Large intestine (tissue), 3 donors: Measurements from ENCODE around the gene FPR2. TPM values are rescaled to one million over a fixed set of nuclear protein-coding genes. Genes with fewer than 3 reads are reported as not detected.
A peak's percentile ranks its signal among the peaks of the same experiment; 100 is the strongest.
"Not testable (repeated sequence)": the region's sequence is repeated elsewhere in the genome, so short reads cannot be mapped to it uniquely, and the experiment has no call there.

Source experiments
- DNase-seq, 2 donors: peaks; one replicate each; pipeline versions ENCODE4 v3.0.0 to v3.0.0-alpha.2; 2013
- H3K27ac ChIP-seq: one replicate; pipeline ENCODE4 v1.5.1; 2013; ENCODE audit warnings: low read length
- H3K27me3 ChIP-seq: 2 replicates; pipeline ENCODE4 v1.6.1; 2013; ENCODE audit warnings: low read length; ENCODE audit not compliant: control insufficient read depth, insufficient read depth
- H3K36me3 ChIP-seq: 2 replicates; pipeline ENCODE4 v1.6.1; 2013; ENCODE audit warnings: low read length; ENCODE audit not compliant: control insufficient read depth, insufficient read depth
- H3K4me1 ChIP-seq: one replicate; pipeline ENCODE4 v1.6.1; 2013; ENCODE audit warnings: low read length; ENCODE audit not compliant: control insufficient read depth, insufficient read depth
- H3K4me3 ChIP-seq: one replicate; pipeline ENCODE4 v1.5.1; 2013; ENCODE audit warnings: low read length
- H3K9me3 ChIP-seq: one replicate; pipeline ENCODE4 v1.6.1; 2013; ENCODE audit warnings: mild to moderate bottlenecking, low read depth, low read length, moderate library complexity; ENCODE audit not compliant: control insufficient read depth
- WGBS: methylation state at CpG from one replicate; pipeline ENCODE4 v1.1.5; 2013; ENCODE audit warnings: low lambda C conversion rate; ENCODE audit not compliant: insufficient coverage; 5-methylcytosine and 5-hydroxymethylcytosine counted together
- polyA plus RNA-seq: library from polyadenylated mRNA; unstranded; fragments of 120-200 nt; gene quantifications from one replicate; pipeline ENCODE4 v1.2.1, GENCODE V29; 2013

The FPR2 gene
- polyA plus RNA-seq, 1 donor, result 0.16 TPM

GRCh38 chr19:51722492-51722891, 38.5 kb upstream of the FPR2 start:
- Histone ChIP-seq H3K9me3 (no peaks in the 10 kb centered on the region), H3K4me3 (no peak overlapping the region), H3K36me3 (no peaks in the 10 kb centered on the region), H3K27ac (no peak overlapping the region), H3K27me3 (peaks cover 77% of the 10 kb centered on the region), H3K4me1 (no peaks in the 10 kb centered on the region)
- DNase-seq, result no peak
- WGBS, result no CpG with 5 or more reads among the region's 2 CpGs

- Histone ChIP-seq H3K36me3 (no peaks in the 10 kb centered on the region), H3K27me3 (peaks cover 59% of the 10 kb centered on the region), H3K27ac (no peak overlapping the region), H3K4me3 (no peak overlapping the region), H3K4me1 (no peaks in the 10 kb centered on the region), H3K9me3 (no peaks in the 10 kb centered on the region)
- WGBS, result no CpG with 5 or more reads among the region's 15 CpGs
- DNase-seq, result no peak
These were observed 36.4 kb upstream of the FPR2 start for GRCh38 chr19:51724543-51724942.

GRCh38 chr19:51726049-51726448, 34.9 kb upstream of the FPR2 start:
- no CpG with 5 or more reads among the region's 14 CpGs for WGBS
- no peaks in the 10 kb centered on the region for H3K36me3 ChIP-seq
- H3K27me3 ChIP-seq, result peaks cover 44% of the 10 kb centered on the region
- H3K9me3 ChIP-seq, result peaks cover 4% of the 10 kb centered on the region
- DNase-seq, result peak; percentile 9 to 36
- no peak overlapping the region for H3K4me3 ChIP-seq
- H3K27ac ChIP-seq, result no peak overlapping the region
- no peaks in the 10 kb centered on the region for H3K4me1 ChIP-seq

GRCh38 chr19:51727349-51727880, 33.6 kb upstream of the FPR2 start:
- no peak overlapping the region for H3K4me3 ChIP-seq
- H3K27me3 ChIP-seq, result peaks cover 36% of the 10 kb centered on the region
- WGBS, result 60% methylated on average over 1 of the region's 7 CpGs
- H3K27ac ChIP-seq, result no peak overlapping the region
- no peaks in the 10 kb centered on the region for H3K36me3 ChIP-seq
- peaks cover 4% of the 10 kb centered on the region for H3K9me3 ChIP-seq
- DNase-seq, result no peak
- H3K4me1 ChIP-seq, result no peaks in the 10 kb centered on the region

GRCh38 chr19:51729781-51730180, 31.2 kb upstream of the FPR2 start:
- H3K36me3 ChIP-seq, result no peaks in the 10 kb centered on the region
- H3K27me3 ChIP-seq, result peaks cover 16% of the 10 kb centered on the region
- H3K4me3 ChIP-seq, result no peak overlapping the region
- no CpG with 5 or more reads among the region's 2 CpGs for WGBS
- no peak for DNase-seq
- H3K27ac ChIP-seq, result no peak overlapping the region
- H3K4me1 ChIP-seq, result no peaks in the 10 kb centered on the region
- H3K9me3 ChIP-seq, result peaks cover 4% of the 10 kb centered on the region

- Histone ChIP-seq H3K27ac (no peak overlapping the region), H3K9me3 (peaks cover 4% of the 10 kb centered on the region), H3K4me3 (no peak overlapping the region), H3K27me3 (no peaks in the 10 kb centered on the region), H3K36me3 (no peaks in the 10 kb centered on the region), H3K4me1 (no peaks in the 10 kb centered on the region)
- 0% methylated on average over 1 of the region's 7 CpGs for WGBS
- no peak for DNase-seq
These were observed 27.0 kb upstream of the FPR2 start for GRCh38 chr19:51733742-51734522.

- WGBS, result 81% methylated on average over 2 of the region's 10 CpGs
- Histone ChIP-seq H3K27ac (no peak overlapping the region), H3K36me3 (no peaks in the 10 kb centered on the region), H3K9me3 (no peaks in the 10 kb centered on the region), H3K27me3 (no peaks in the 10 kb centered on the region), H3K4me3 (no peak overlapping the region), H3K4me1 (no peaks in the 10 kb centered on the region)
- no peak for DNase-seq
These were observed 25.1 kb upstream of the FPR2 start for GRCh38 chr19:51735759-51736449.

GRCh38 chr19:51737389-51737788, 23.6 kb upstream of the FPR2 start:
- no peak for DNase-seq
- 100% methylated on average over 1 of the region's 3 CpGs for WGBS
- Histone ChIP-seq H3K27me3 (no peaks in the 10 kb centered on the region), H3K36me3 (no peaks in the 10 kb centered on the region), H3K4me1 (no peaks in the 10 kb centered on the region), H3K27ac (no peak overlapping the region), H3K4me3 (no peak overlapping the region), H3K9me3 (no peaks in the 10 kb centered on the region)

- H3K27ac ChIP-seq, result no peak overlapping the region
- 78% methylated on average over 2 of the region's 2 CpGs for WGBS
These were observed 23.1 kb upstream of the FPR2 start for GRCh38 chr19:51737924-51738323.

GRCh38 chr19:51738523-51738922, 22.5 kb upstream of the FPR2 start:
- H3K4me1 ChIP-seq, H3K4me3 ChIP-seq, H3K27me3 ChIP-seq, H3K36me3 ChIP-seq, H3K27ac ChIP-seq, H3K9me3 ChIP-seq, DNase-seq: not testable (repeated sequence)
- no CpG with 5 or more reads among the region's 10 CpGs for WGBS

More at GRCh38 chr19:51737924-51738323, 23.1 kb upstream of the FPR2 start:
- no peak overlapping the region for H3K4me3 ChIP-seq
- no peak for DNase-seq
- H3K4me1 ChIP-seq, result no peaks in the 10 kb centered on the region
- no peaks in the 10 kb centered on the region for H3K9me3 ChIP-seq
- H3K36me3 ChIP-seq, result no peaks in the 10 kb centered on the region
- no peaks in the 10 kb centered on the region for H3K27me3 ChIP-seq
